Measurements from ENCODE around the gene BANP.

Gene BANP

GRCh38 chr16:88055356-88055755, 104.1 kb downstream of the BANP start:
- Histone ChIP-seq H3K4me3 (ENCODE audit: severe bottlenecking) (no peak overlapping the region), H3K27ac (ENCODE audit: poor library complexity, severe bottlenecking) (no peak overlapping the region), H3K36me3 (ENCODE audit: low read depth) (no peaks in the 10 kb centered on the region), H3K9me3 (ENCODE audit: severe bottlenecking) (no peaks in the 10 kb centered on the region), H3K27me3 (ENCODE audit: insufficient read depth, poor library complexity, severe bottlenecking) (no peaks in the 10 kb centered on the region), H3K4me1 (ENCODE audit: insufficient read depth, poor library complexity, severe bottlenecking) (no peaks in the 10 kb centered on the region)
- DNase-seq (ENCODE audit: low spot score) (no peak), ATAC-seq (ENCODE audit: low read depth) (no peak)
- no peak for TF ChIP-seq CTCF (IDR thresholded peaks at IDR 0.05; ENCODE audit: poor library complexity, severe bottlenecking)

- Histone ChIP-seq H3K4me3 (ENCODE audit: severe bottlenecking) (no peak overlapping the region), H3K27me3 (ENCODE audit: insufficient read depth, poor library complexity, severe bottlenecking) (no peaks in the 10 kb centered on the region), H3K36me3 (ENCODE audit: low read depth) (no peaks in the 10 kb centered on the region), H3K4me1 (ENCODE audit: insufficient read depth, poor library complexity, severe bottlenecking) (no peaks in the 10 kb centered on the region), H3K9me3 (ENCODE audit: severe bottlenecking) (no peaks in the 10 kb centered on the region), H3K27ac (ENCODE audit: poor library complexity, severe bottlenecking) (no peak overlapping the region)
- DNase-seq (ENCODE audit: low spot score), result no peak
- no peak for TF ChIP-seq CTCF (IDR thresholded peaks at IDR 0.05; ENCODE audit: poor library complexity, severe bottlenecking)
- no peak for ATAC-seq (ENCODE audit: low read depth)
Observed at GRCh38 chr16:88056212-88056611, 105.0 kb downstream of the BANP start.

- H3K4me3 ChIP-seq (ENCODE audit: severe bottlenecking), result no peak overlapping the region
- ATAC-seq (ENCODE audit: low read depth) (no peak), DNase-seq (ENCODE audit: low spot score) (peak; percentile 57)
- no peak for TF ChIP-seq CTCF (IDR thresholded peaks at IDR 0.05; ENCODE audit: poor library complexity, severe bottlenecking)
- H3K27ac ChIP-seq (ENCODE audit: poor library complexity, severe bottlenecking), result no peak overlapping the region
- no peaks in the 10 kb centered on the region for H3K9me3 ChIP-seq (ENCODE audit: severe bottlenecking)
- H3K27me3 ChIP-seq (ENCODE audit: insufficient read depth, poor library complexity, severe bottlenecking), result no peaks in the 10 kb centered on the region
- H3K4me1 ChIP-seq (ENCODE audit: insufficient read depth, poor library complexity, severe bottlenecking), result no peaks in the 10 kb centered on the region
- H3K36me3 ChIP-seq (ENCODE audit: low read depth), result no peaks in the 10 kb centered on the region
Observed at GRCh38 chr16:88057656-88058055, 106.4 kb downstream of the BANP start.

GRCh38 chr16:88058136-88058535, 106.9 kb downstream of the BANP start:
- ATAC-seq (ENCODE audit: low read depth) (no peak), DNase-seq (ENCODE audit: low spot score) (peak; percentile 49)
- no peaks in the 10 kb centered on the region for H3K4me1 ChIP-seq (ENCODE audit: insufficient read depth, poor library complexity, severe bottlenecking)
- no peak overlapping the region for H3K27ac ChIP-seq (ENCODE audit: poor library complexity, severe bottlenecking)
- no peak for TF ChIP-seq CTCF (IDR thresholded peaks at IDR 0.05; ENCODE audit: poor library complexity, severe bottlenecking)
- no peaks in the 10 kb centered on the region for H3K9me3 ChIP-seq (ENCODE audit: severe bottlenecking)
- no peaks in the 10 kb centered on the region for H3K36me3 ChIP-seq (ENCODE audit: low read depth)
- H3K4me3 ChIP-seq (ENCODE audit: severe bottlenecking), result no peak overlapping the region
- no peaks in the 10 kb centered on the region for H3K27me3 ChIP-seq (ENCODE audit: insufficient read depth, poor library complexity, severe bottlenecking)

- TF ChIP-seq CTCF (IDR thresholded peaks at IDR 0.05; ENCODE audit: poor library complexity, severe bottlenecking), result no peak
Observed at GRCh38 chr16:88058817-88059216, 107.6 kb downstream of the BANP start.

More at GRCh38 chr16:88058817-88059216, 107.6 kb downstream of the BANP start:
- H3K4me1 ChIP-seq (ENCODE audit: insufficient read depth, poor library complexity, severe bottlenecking), result no peaks in the 10 kb centered on the region
- 0 out of 2 replicates have a peak, but pooled peaks cover 3% of the 10 kb centered on the region for H3K36me3 ChIP-seq (ENCODE audit: low read depth)
- no peaks in the 10 kb centered on the region for H3K27me3 ChIP-seq (ENCODE audit: insufficient read depth, poor library complexity, severe bottlenecking)
- no peak overlapping the region for H3K4me3 ChIP-seq (ENCODE audit: severe bottlenecking)
- H3K9me3 ChIP-seq (ENCODE audit: severe bottlenecking), result no peaks in the 10 kb centered on the region
- DNase-seq (ENCODE audit: low spot score) (peak; percentile 32), ATAC-seq (ENCODE audit: low read depth) (no peak)
- H3K27ac ChIP-seq (ENCODE audit: poor library complexity, severe bottlenecking), result no peak overlapping the region

Data from RWPE2 (cell line).